ENCODE data around the gene UNC5CL.

Gene UNC5CL, protein sequence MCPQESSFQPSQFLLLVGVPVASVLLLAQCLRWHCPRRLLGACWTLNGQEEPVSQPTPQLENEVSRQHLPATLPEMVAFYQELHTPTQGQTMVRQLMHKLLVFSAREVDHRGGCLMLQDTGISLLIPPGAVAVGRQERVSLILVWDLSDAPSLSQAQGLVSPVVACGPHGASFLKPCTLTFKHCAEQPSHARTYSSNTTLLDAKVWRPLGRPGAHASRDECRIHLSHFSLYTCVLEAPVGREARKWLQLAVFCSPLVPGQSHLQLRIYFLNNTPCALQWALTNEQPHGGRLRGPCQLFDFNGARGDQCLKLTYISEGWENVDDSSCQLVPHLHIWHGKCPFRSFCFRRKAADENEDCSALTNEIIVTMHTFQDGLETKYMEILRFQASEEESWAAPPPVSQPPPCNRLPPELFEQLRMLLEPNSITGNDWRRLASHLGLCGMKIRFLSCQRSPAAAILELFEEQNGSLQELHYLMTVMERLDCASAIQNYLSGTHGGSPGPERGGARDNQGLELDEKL

DNA sequence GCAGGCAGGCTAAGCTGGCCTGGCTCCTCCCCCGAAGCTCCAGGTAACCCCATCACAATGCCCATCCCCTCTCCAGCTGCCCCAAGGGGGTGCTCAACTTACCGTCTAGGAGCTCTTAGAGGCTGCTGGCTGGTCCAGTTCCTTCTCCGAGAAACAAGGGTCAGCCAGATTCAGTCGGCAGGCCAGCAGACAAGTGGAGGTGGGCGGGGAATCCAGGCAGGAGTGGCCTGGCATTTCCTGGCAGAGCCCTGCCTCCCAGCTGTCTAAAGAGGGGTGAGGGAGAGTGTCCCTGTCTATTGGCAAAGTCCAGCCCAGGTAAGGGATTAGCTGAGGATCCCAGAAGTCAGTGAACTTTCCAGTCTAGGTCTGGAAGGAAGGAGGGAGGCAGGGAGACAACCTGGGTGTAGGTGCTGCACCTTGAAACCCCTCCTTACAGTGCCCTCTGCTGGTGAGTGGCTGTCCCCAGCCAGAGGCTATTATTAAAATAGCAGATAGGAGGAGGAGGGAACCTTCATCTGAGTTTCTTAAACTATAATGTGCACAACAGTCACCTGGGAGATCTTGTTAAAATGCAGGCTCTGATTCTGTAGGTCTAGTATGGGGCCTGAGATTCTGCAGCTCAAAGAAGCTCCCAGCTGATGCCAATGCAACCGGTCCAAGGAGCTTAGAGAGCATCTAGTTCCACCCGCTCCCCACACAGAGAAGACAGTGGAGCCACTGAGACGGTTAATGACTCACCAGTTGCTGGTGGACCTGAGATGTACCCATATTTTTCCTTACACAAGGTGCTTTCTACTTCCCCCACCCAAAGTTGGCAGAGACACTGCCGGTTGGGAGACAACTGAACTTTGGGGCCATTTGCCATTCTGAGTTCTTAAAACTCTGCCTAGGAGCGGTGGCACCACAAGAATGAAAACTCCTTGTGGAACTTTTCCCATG is at the start of gene UNC5CL:
Gene UNC5CL, minus strand, starts transcription at position 162 of the 939 bp plus-strand sequence. CDS start 4,147 bp downstream, outside the sequence.
- FAIRE-seq: no peak
- TF ChIP-seq, protein P1, sequence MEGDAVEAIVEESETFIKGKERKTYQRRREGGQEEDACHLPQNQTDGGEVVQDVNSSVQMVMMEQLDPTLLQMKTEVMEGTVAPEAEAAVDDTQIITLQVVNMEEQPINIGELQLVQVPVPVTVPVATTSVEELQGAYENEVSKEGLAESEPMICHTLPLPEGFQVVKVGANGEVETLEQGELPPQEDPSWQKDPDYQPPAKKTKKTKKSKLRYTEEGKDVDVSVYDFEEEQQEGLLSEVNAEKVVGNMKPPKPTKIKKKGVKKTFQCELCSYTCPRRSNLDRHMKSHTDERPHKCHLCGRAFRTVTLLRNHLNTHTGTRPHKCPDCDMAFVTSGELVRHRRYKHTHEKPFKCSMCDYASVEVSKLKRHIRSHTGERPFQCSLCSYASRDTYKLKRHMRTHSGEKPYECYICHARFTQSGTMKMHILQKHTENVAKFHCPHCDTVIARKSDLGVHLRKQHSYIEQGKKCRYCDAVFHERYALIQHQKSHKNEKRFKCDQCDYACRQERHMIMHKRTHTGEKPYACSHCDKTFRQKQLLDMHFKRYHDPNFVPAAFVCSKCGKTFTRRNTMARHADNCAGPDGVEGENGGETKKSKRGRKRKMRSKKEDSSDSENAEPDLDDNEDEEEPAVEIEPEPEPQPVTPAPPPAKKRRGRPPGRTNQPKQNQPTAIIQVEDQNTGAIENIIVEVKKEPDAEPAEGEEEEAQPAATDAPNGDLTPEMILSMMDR (IDR thresholded peaks at IDR 0.05; ENCODE audit: insufficient read depth, missing control alignments): peak; percentile 56

GRCh38 chr6:41088451-41088850 is 49.4 kb upstream of the UNC5CL start:
- FAIRE-seq: no peak
- TF ChIP-seq, protein P1 (IDR thresholded peaks at IDR 0.05; ENCODE audit: insufficient read depth, missing control alignments): no peak
- no peak for DNase-seq (ENCODE audit: insufficient read length, low spot score)

More for the DNA sequence above, at the start of gene UNC5CL:
- no peak for DNase-seq (ENCODE audit: insufficient read length, low spot score)

DNA sequence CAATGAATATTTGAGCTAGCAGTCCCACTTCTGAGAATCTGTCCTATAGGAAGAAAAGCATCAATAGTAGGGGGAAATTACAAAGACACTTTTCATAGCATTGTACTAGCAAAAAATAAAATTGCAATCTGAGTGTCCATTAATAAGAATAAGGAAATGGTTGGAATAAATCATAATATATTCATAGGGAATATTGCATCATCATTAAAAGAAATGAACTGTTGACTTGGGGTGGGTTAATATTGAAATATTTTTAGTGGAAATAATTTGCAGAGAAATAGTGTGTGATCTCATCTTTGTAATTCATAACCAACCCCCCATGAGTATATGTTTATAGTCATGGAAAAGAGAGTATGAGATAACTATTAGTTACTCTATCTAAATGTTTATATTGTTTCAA is 46.2 kb upstream of the UNC5CL start:
- no peak for FAIRE-seq
- DNase-seq (ENCODE audit: insufficient read length, low spot score): no peak
- TF ChIP-seq, protein P1 (IDR thresholded peaks at IDR 0.05; ENCODE audit: insufficient read depth, missing control alignments): no peak

DNA sequence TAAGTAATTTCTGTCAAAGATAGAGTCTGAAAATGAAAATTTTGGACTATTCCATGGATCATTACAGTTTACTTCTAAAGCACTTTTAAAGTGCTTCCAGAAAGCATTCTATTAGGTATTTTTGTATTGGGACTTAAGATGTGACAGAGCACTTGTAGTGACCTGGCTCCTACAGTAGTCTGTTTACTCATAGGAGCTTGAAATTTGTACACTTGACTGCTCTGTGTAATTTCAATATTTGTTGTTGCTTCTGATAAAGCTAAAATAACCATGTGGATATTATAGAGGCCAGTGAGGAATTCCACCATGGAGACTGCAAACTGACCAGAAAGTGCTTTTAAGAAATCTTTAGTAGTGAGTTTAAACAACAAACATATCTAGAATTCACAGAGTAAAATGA is 44.1 kb upstream of the UNC5CL start:
- FAIRE-seq: no peak
- TF ChIP-seq, protein P1 (IDR thresholded peaks at IDR 0.05; ENCODE audit: insufficient read depth, missing control alignments): no peak

GRCh38 chr6:41080621-41081020 is 41.6 kb upstream of the UNC5CL start:
- TF ChIP-seq, protein P1 (IDR thresholded peaks at IDR 0.05; ENCODE audit: insufficient read depth, missing control alignments): no peak
- FAIRE-seq (no peak), DNase-seq (ENCODE audit: insufficient read length, low spot score) (no peak)

More for the DNA sequence above, 44.1 kb upstream of the UNC5CL start:
- no peak for DNase-seq (ENCODE audit: insufficient read length, low spot score)

DNA sequence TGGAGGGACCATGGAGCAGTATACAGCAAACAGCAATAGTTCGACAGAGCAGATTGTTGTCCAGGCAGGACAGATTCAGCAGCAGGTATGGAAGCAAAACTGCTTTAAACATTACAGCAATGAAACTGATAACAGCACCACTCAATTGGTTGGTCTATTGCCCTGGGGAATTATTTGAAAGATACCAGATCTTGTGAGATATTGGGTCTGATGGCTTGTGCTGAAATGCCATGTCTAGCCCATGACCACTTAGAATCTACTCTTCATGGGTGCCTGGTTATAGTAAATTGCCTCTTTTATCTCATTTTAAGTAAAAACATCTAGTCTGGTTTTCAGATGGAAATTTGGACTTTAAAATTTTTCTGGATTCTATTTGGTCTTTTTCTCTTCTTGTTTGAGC is 40.1 kb upstream of the UNC5CL start:
- TF ChIP-seq, protein P1 (IDR thresholded peaks at IDR 0.05; ENCODE audit: insufficient read depth, missing control alignments): no peak
- FAIRE-seq: no peak
- no peak for DNase-seq (ENCODE audit: insufficient read length, low spot score)
